T-helper 22 cell (primary cell): ENCODE measurements around the gene DKC1.
"Not testable (repeated sequence)": the region's sequence is repeated elsewhere in the genome, so short reads cannot be mapped to it uniquely, and the experiment has no call there.

Experiments used
- DNase-seq: peaks from one replicate; pipeline ENCODE4 v3.0.0-alpha.2; 2020; ENCODE audit warnings: low read depth

DKC1 gene

DNA sequence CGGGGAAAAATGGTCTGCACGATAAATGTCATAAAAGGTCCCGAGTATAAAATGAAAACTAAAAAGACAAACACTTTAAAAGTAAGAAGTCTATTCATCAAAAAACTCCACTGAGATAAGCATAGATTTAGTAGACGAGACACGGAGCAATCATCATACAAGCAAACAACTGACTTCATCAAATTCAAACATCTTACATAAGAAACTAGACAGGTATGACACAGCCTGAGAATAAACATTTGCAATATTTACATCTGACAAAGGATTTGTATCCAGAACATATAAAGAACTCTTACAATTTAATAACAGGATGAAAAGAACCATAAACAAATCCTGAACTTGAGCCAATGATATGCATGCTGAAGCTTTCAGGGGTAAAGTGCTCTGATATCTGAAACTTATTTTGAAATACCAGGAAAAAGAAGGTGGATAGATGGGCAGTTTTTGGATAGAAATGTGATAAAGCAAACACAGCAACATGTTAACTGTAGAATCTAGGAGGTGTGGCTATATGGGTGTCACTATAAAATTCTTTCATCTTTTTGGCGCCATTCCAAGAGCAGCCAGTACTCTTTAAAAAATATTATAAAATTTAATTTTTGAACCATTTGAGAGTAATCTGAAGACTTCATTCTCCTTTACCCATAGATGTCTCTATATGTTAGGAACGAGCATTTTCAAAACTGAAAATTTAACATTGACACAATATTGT is 30.6 kb downstream of the DKC1 start:
- no peak for DNase-seq

DNA sequence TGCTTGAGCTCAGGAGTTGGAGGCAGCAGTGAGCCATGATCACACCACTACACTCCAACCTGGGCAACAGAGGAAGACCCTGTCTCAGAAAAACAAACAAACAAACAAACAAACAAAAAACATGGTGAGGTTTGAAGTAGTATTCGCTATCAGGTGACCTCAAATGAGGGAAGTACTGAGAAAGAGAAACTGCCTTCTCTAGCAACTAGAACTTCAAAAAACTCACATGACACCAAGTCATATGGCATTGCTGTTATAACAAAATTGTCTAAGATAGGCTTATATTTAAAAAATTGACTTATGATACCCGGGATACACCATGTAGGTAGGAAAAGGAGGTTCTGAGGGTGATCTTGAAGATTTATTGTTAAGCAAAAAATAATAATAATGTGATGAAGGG is 32.4 kb downstream of the DKC1 start:
- no peak for DNase-seq

DNA sequence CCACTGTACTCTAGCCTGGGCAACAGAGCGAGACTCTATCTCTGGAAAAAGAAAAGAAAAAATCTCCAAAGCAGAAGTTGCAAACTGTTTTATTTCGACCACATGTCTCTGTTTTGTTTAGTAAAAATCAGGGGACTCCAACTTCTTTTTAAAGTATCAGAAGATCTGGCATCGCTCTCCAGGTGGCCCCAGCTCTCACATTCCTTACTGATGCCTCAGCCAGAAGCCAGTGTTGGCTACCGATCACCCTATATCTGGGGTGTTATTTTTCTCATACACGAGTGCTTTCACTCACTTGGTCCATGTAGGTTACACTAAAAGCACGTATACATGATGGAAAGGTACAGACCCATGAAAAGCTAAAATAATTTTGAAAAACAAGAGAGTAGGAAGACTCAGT is 34.3 kb downstream of the DKC1 start:
- no peak for DNase-seq

DNA sequence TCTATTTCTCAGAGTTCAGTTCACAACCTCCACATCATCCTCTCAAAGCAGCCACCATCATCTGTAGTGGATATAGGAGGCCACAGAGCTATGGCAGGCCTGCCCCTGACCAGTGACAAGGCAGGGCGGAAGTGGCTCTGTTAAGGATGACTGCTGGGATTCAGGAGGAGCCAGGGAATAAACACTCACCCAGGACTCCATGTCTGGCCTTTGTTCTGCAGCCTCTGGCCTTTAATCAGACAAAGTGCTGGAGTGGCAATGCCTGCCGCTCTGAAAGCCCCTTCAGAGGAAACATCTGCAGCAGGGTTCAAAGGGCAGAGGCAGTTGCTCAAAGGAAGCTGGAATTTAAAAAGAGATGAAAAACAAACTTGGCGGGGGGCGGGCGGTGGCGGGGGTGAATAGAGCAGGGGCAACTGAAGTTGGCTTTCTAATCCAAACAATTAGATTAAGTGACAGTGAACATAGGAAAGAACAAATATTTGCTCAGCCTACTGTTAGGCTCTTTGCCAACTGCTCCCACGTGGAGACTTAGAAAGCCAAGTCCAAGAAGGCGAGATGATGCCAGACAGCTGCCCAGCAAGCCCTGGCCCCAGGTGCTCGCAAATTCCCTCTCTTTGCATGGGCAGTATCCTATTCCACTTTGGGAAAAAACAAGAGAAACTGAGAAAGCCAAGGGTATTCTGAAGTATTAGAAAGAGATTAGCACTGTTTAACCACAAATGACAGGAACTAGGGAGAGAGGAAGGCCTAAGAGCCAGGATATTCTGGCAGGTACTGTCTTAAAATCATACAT is 37.1 kb downstream of the DKC1 start:
- DNase-seq: no peak

DNA sequence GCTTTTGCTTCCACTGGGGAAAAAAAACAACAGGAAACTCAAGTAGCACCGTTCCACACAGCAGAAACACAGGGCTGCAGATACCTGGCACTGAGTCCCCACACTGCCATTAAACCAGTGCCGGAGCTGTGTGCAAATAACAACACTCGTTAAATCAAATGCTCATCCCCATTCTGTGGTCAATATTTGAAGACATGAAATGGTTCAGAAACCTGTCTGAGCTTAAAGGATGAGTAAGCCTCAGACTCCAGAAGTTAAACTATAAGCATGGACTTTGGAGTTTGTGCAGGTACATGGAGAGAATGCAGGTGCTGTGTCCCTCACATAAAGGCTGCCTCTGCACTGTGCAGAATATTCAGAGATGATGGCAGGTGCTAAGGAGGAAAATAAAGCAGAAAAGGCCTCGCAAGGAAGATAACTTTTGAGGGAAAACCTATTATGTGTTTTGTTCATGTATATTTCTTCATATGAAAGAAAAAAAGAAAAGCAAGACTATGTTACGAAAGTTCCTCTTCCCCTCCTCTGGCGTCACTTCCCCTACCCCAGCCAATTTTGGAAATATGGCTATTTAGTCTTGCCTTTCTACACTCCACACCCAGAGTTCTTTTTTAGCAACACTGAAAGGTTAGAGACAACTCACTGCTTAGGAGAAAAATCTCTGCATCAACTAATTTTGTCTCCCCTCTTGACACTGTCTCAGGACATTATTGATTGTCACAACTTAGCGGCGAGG is 38.0 kb downstream of the DKC1 start:
- no peak for DNase-seq

- no peak for DNase-seq
Observed at GRCh38 chrX:154802947-154803346, 40.3 kb downstream of the DKC1 start.

DNA sequence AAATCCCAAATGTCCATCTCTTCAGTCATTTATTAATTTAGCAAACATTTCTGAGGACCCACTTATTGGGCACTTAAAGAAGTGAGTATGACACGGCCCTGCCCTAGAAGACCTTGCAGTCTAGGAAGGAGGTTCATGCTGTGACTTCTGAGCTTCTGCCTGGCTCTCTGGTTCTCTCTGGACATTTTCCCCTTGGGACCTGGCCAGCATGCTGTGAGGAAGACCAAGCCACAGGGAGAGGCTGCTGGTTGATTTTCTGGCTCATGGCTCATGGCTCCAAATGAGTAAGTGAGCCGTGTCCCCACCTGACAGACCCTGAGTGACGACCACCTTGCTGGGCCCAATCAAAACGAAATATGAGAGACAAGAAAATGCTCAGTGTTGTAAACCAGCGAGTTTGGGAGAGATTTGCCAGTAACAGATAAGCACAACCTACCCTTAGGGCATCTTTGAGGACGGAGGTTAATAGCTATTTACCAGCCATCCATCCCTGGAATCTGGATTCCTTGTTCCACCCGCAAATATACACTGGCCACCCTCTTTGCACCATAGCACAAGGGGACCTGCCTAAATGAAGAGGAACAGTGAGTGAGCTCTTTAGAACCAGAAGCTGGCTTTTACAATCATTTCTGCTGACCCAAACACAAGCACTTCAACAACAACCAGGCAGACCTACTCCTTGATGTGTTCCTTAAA is 41.7 kb downstream of the DKC1 start:
- no peak for DNase-seq

- DNase-seq: peak; percentile 54
Observed at GRCh38 chrX:154804957-154805695, 42.5 kb downstream of the DKC1 start, which contains the start of gene MPP1. Gene MPP1 (minus strand): TSS chrX:154805485. CDS start chrX:154805373, 112 bp downstream.

DNA sequence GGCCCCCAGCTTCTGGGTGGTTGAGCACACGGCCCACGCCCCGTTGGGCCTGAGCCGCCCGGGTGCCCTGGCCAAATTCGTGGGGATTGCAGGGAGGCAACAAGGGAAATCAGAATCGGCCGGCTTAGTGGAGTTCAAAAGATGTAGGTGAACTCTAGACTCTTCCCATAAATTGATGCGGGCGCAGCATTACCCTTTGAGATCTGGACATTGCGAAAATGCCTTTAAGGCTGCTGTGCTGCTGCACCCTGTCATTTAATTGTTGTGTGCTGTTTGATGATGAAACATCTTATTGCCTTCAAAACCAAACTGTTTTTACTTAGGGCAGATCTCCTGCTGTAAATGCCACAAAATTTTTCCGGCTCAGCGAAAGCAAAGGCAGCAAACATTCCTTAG is 43.0 kb downstream of the DKC1 start:
- no peak for DNase-seq

DNA sequence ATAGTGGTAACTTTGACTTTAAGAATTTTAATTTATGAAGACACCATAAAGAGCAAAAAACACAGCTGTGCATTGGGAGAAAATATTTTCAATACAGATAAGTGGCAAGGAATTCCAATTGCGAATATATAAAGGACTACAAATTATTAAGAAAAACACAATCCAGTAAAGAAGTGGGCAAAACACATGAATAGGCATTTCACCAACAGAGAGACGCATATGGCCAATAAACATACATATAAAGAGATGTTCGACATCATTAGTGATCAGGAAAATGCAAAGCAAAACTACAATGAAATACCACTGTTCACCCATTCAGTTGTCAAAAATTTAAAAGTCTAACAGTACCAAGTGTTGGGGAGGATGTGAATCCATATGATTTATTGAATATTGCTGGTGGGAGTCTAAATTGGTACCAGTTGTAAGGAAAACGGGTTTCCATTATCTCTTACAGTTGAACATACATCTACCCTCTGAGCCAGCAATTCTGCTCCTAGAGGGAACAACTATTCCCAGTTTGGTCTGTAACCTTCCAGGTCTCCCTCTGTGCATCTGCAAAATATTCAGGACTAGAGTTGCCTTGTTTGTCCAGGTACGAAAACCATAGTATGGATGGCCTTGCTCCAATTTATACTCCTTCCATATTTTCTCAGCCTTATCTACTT is 44.3 kb downstream of the DKC1 start:
- no peak for DNase-seq

GRCh38 chrX:154809939-154810665 is 47.4 kb downstream of the DKC1 start:
- DNase-seq: no peak

GRCh38 chrX:154812341-154813101 is 49.9 kb downstream of the DKC1 start:
- no peak for DNase-seq

- no peak for DNase-seq
Observed at GRCh38 chrX:154813801-154814200, 51.1 kb downstream of the DKC1 start.

DNA sequence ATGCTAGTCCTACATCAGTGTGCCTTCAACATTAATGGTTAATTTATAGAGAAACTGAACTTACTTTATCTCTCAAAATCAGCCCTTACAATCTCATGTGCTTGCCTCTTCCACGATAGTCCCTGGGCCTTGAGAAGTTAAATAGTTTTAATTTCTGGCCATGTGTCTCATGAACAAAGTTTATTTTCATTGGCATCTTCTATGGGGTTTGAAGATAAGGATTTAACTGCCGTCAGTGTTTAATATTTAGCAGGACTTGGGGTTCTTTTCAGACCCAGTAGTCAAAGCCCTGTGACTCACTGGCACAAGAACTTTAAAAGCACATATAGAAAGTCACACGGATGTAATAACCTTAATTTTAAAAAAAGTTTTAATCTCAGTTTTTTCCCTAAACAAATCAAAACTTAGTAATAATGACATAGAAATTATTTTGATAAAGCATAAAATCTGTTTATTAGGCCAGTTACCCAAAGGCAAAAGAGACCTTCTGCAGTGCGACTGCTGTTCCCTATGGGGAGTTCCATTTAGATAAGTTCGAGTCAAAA is 52.7 kb downstream of the DKC1 start:
- no peak for DNase-seq

GRCh38 chrX:154816326-154816898 is 53.7 kb downstream of the DKC1 start:
- DNase-seq: not testable (repeated sequence)

- DNase-seq: not testable (repeated sequence)
Observed at GRCh38 chrX:154817048-154817618, 54.5 kb downstream of the DKC1 start.

GRCh38 chrX:154818916-154819770 is 56.5 kb downstream of the DKC1 start:
- DNase-seq: no peak
